GM12801 (cell line): ENCODE measurements around the gene HTT-AS.

ENCODE experiments used
- TF ChIP-seq, protein P1 (sequence below): IDR thresholded peaks from one replicate; pipeline ENCODE4 v1.5.1; 2011; ENCODE audit warnings: control low read depth; ENCODE audit not compliant: insufficient read length; ENCODE audit errors: extremely low read depth

The HTT-AS gene

DNA sequence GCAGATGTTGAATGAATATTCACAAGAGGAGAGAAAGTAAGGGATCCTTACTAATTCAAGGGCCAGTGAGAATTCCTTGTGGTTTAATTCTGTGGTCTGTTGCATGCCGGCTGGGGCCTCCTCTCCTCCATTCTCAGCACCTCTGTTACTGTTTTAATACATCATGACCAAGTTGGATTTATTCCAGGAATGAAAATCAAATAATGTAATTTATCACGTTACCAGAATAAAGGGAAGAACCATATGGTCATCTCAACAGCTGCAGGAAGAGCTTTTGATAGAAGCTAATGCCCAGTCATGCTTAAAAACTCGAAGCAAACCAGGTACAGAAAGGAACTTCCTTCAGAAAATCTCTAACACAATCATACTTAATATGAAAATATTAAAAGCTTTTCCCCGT, 56.8 kb downstream of the HTT-AS start:
- TF ChIP-seq, protein P1, sequence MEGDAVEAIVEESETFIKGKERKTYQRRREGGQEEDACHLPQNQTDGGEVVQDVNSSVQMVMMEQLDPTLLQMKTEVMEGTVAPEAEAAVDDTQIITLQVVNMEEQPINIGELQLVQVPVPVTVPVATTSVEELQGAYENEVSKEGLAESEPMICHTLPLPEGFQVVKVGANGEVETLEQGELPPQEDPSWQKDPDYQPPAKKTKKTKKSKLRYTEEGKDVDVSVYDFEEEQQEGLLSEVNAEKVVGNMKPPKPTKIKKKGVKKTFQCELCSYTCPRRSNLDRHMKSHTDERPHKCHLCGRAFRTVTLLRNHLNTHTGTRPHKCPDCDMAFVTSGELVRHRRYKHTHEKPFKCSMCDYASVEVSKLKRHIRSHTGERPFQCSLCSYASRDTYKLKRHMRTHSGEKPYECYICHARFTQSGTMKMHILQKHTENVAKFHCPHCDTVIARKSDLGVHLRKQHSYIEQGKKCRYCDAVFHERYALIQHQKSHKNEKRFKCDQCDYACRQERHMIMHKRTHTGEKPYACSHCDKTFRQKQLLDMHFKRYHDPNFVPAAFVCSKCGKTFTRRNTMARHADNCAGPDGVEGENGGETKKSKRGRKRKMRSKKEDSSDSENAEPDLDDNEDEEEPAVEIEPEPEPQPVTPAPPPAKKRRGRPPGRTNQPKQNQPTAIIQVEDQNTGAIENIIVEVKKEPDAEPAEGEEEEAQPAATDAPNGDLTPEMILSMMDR: no peak

- TF ChIP-seq, protein P1: no peak
Measured at GRCh38 chr4:3016961-3017360, 57.4 kb downstream of the HTT-AS start.

DNA sequence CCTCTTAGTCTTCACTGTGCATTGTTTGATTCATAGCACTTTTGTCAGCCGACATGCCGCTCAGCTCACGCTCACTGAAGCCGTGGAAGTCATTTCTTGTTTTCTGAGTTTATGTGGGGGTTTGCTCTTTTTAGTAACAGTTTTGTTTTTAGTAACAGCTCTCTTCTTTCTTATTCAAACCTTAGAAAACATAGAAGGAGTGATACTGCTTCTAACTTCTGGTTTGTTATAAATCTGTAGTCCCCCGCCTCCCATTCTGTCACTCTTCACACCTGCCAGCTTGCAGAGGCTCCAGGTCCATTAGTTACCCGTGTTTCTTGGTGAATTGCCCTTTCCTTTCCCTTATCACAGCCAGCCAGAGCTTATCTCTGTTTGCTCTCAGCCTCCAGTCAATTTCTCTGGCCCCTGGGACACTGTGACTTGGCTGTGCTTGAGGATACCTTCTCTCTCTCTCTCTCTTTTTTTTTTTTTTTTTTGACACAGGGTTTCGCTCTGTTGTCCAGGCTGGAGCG, 60.4 kb downstream of the HTT-AS start:
- TF ChIP-seq, protein P1: no peak
